Endodermal cell (in vitro differentiated cells): ENCODE results near the gene ZNF771. TPM values are rescaled to one million over a fixed set of nuclear protein-coding genes. Genes with fewer than 3 reads are reported as not detected.

Experiments used
- DNase-seq: peaks from one replicate; pipeline ENCODE4 v3.0.0-alpha.2; 2017
- H3K27ac ChIP-seq: 2 replicates; pipeline ENCODE4 v1.5.1; 2013; ENCODE audit warnings: mild to moderate bottlenecking, low read depth, low read length, moderate library complexity
- H3K27me3 ChIP-seq: 2 replicates; pipeline ENCODE4 v1.6.1; 2013; ENCODE audit warnings: mild to moderate bottlenecking, low read length, moderate library complexity; ENCODE audit not compliant: insufficient read depth, control insufficient read depth, poor library complexity, severe bottlenecking
- H3K36me3 ChIP-seq: 2 replicates; pipeline ENCODE4 v1.7.0; 2013; ENCODE audit warnings: mild to moderate bottlenecking, low read length, moderate library complexity; ENCODE audit not compliant: control insufficient read depth, insufficient read depth
- H3K4me1 ChIP-seq: one replicate; pipeline ENCODE4 v1.7.0; 2013; ENCODE audit warnings: low read length; ENCODE audit not compliant: control insufficient read depth, insufficient read depth
- H3K4me3 ChIP-seq: 2 replicates; pipeline ENCODE4 v1.5.1; 2013; ENCODE audit warnings: mild to moderate bottlenecking, low read length, moderate library complexity
- H3K9ac ChIP-seq: 2 replicates; pipeline ENCODE4 v1.6.1; 2013; ENCODE audit warnings: mild to moderate bottlenecking, low read length, moderate library complexity; ENCODE audit not compliant: poor library complexity, severe bottlenecking; ENCODE audit errors: extremely low read depth
- H3K9me3 ChIP-seq: 2 replicates; pipeline ENCODE4 v1.6.1; 2013; ENCODE audit warnings: mild to moderate bottlenecking, low read length, moderate library complexity; ENCODE audit not compliant: control insufficient read depth
- H3K27ac Mint-ChIP-seq: 2 replicates; pipeline ENCODE4 v1.8.0; 2020; ENCODE audit warnings: mixed read lengths
- H3K27me3 Mint-ChIP-seq: 2 replicates; pipeline ENCODE4 v1.8.0; 2021; ENCODE audit warnings: mild to moderate bottlenecking, mixed read lengths; ENCODE audit not compliant: insufficient read depth
- H3K36me3 Mint-ChIP-seq: 2 replicates; pipeline ENCODE4 v1.8.0; 2020; ENCODE audit warnings: low read depth, mixed read lengths
- H3K4me1 Mint-ChIP-seq: 2 replicates; pipeline ENCODE4 v1.8.0; 2020; ENCODE audit warnings: mixed read lengths
- H3K4me3 Mint-ChIP-seq: 2 replicates; pipeline ENCODE4 v1.8.0; 2020; ENCODE audit warnings: mild to moderate bottlenecking, moderate library complexity, mixed read lengths
- H3K9me3 Mint-ChIP-seq: 2 replicates; pipeline ENCODE4 v1.8.0; 2020; ENCODE audit warnings: mild to moderate bottlenecking, mixed read lengths
- CTCF ChIP-seq: fragments of 200-600 bp; sonication (generic); conservative IDR thresholded peaks from 2 replicates; pipeline ENCODE4 v1.5.0; 2021; ENCODE audit warnings: antibody characterized with exemption, mild to moderate bottlenecking
- WGBS, 2 experiments: methylation state at CpG; one replicate each; pipeline versions ENCODE4 v1.1.5 to v1.1.7; 2013; ENCODE audit warnings: missing lambda C conversion rate in 2 of 2, mixed read lengths in 1 of 2; ENCODE audit not compliant: insufficient coverage in 1 of 2, insufficient read length in 1 of 2; 5-methylcytosine and 5-hydroxymethylcytosine counted together
- total RNA-seq, 2 donors: library from RNA; stranded (reverse); fragmentation: NEBNext Ultra II Directional in 1 of 2; extraction: Animal tissue kit (Norgen Biotek cat#: 25700) in 1 of 2; gene quantifications; 2 replicates in 1 of 2; 3 replicates in 1 of 2; pipeline ENCODE4 v1.2.1, GENCODE V29; 2021

Gene ZNF771
- total RNA-seq, 2 donors from 2014 or later, result 14.7 to 16.6 TPM

- Mint-ChIP-seq H3K4me3 (peak within 1 kb of the TSS; percentile 74), H3K36me3 (peaks cover 21% of the 10 kb centered on the region), H3K27ac (peak within 1 kb of the TSS; percentile 91), H3K4me1 (peaks cover 5% of the 10 kb centered on the region), H3K27me3 (peaks cover 13% of the 10 kb centered on the region), H3K9me3 (peaks cover 12% of the 10 kb centered on the region)
- peak; percentile 99 for DNase-seq
- Histone ChIP-seq H3K27me3 (no peaks in the 10 kb centered on the region), H3K4me1 (peaks cover 3% of the 10 kb centered on the region), H3K36me3 (peaks cover 14% of the 10 kb centered on the region), H3K4me3 (peak within 1 kb of the TSS; percentile 82), H3K9ac (peak within 1 kb of the TSS; percentile 89), H3K27ac (peak within 1 kb of the TSS; percentile 75), H3K9me3 (peaks cover 9% of the 10 kb centered on the region)
- TF ChIP-seq CTCF, result peak; percentile 63
- 4% methylated on average over 53 to 59 of the region's 59 CpGs for WGBS, 2 experiments
Measured at GRCh38 chr16:30445408-30446202, 38.2 kb downstream of the ZNF771 start, which contains the start of gene SEPHS2. Gene SEPHS2, minus strand, starts transcription at chr16:30445874. Its CDS starts 147 bp downstream, at chr16:30445727.

- WGBS, 2 experiments, result 82% methylated on average over 10 of the region's 10 CpGs; no CpG with 5 or more reads in 1 of the 2 experiments
- peak overlapping the region; percentile 82 for H3K4me3 ChIP-seq
- H3K9me3 ChIP-seq, result peaks cover 9% of the 10 kb centered on the region
- peaks cover 3% of the 10 kb centered on the region for H3K4me1 ChIP-seq
- H3K4me3 Mint-ChIP-seq, result peak overlapping the region; percentile 74
- H3K9me3 Mint-ChIP-seq, result peaks cover 12% of the 10 kb centered on the region
- H3K36me3 ChIP-seq, result peaks cover 14% of the 10 kb centered on the region
- TF ChIP-seq CTCF, result no peak
- DNase-seq, result no peak
- H3K27ac Mint-ChIP-seq, result peak overlapping the region; percentile 91
- H3K27me3 Mint-ChIP-seq, result peaks cover 12% of the 10 kb centered on the region
- H3K9ac ChIP-seq, result no peak overlapping the region
- peaks cover 21% of the 10 kb centered on the region for H3K36me3 Mint-ChIP-seq
- no peak overlapping the region for H3K27ac ChIP-seq
- H3K4me1 Mint-ChIP-seq, result peaks cover 5% of the 10 kb centered on the region
- H3K27me3 ChIP-seq, result no peaks in the 10 kb centered on the region
Measured at GRCh38 chr16:30446203-30446595, 38.8 kb downstream of the ZNF771 start.

GRCh38 chr16:30447512-30448226, 40.3 kb downstream of the ZNF771 start:
- Histone ChIP-seq H3K27ac (no peak overlapping the region), H3K9me3 (peaks cover 9% of the 10 kb centered on the region), H3K36me3 (peaks cover 14% of the 10 kb centered on the region), H3K4me3 (no peak overlapping the region), H3K4me1 (peaks cover 3% of the 10 kb centered on the region), H3K27me3 (no peaks in the 10 kb centered on the region), H3K9ac (no peak overlapping the region)
- no peak for TF ChIP-seq CTCF
- Mint-ChIP-seq H3K36me3 (peaks cover 21% of the 10 kb centered on the region), H3K27ac (no peak overlapping the region), H3K9me3 (peaks cover 12% of the 10 kb centered on the region), H3K27me3 (peaks cover 12% of the 10 kb centered on the region), H3K4me1 (peaks cover 7% of the 10 kb centered on the region), H3K4me3 (no peak overlapping the region)
- no peak for DNase-seq
- 90 to 91% methylated on average over 10 to 12 of the region's 12 CpGs for WGBS, 2 experiments
